Measurements from ENCODE around the gene HPCAL4. TPM values are rescaled to one million over a fixed set of nuclear protein-coding genes. Genes with fewer than 3 reads are reported as not detected.

The HPCAL4 gene
- total RNA-seq, 2 experiments from 2014 or later, result 2.0 TPM

DNA sequence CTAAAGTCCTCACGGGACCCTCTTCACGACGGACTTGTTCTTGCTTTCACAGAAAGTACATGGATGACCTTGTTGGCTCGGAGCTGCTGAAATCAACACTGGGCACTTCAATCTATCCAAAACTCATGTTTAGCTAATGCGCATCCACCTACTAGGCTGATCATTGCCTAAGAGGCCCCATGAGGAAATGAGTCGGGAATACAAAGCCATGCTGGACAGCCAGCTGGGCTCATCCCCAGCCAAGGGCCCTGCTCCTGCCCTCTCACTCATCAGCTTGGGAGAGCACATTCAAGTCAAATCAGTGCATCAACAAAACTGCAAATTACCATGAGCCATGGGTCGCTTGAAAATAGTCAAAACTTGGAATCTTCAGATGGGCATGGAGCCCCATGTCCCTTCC is 36.9 kb downstream of the HPCAL4 start:
- H3K27ac Mint-ChIP-seq, result no peak overlapping the region
- DNase-seq, result no peak
- ChIA-PET CTCF (interaction anchor here (0.6 to 2.6 kb wide), 6 partner anchors 13 to 67 kb away, joined by 3 to 9 read pairs (median 4); no protein-coding TSS in a partner anchor), POLR2A (no interaction called here)
- H3K27me3 Mint-ChIP-seq, result peaks cover 11% of the 10 kb centered on the region
- no peaks in the 10 kb centered on the region for H3K36me3 Mint-ChIP-seq (ENCODE audit: low read depth)
- H3K9me3 Mint-ChIP-seq, result no peaks in the 10 kb centered on the region
- H3K4me3 Mint-ChIP-seq, result no peak overlapping the region
- H3K4me1 Mint-ChIP-seq, result peaks cover 7% of the 10 kb centered on the region

DNA sequence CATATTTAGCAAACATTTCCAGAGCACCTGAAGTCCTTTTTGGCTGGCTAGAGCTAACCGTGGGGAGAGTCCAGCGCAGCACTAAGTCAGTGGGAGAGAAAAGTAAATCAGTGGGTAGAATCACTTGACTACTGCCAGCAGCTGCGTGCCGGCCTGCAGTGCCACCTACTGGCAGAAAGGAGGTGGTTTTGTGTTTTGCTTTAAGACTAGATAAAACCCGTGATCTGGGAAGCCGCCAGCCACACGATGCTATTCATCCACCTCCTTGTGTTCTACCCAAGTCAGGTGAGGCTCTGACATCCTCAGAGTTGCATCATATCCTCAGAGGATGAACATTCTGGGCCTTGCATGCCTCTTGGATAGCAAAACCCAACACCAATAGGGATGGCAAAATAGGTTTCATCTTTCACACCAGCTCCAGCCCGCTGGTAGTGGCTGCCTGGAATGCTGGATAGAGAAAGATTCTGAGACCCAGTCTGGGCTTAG is 37.6 kb downstream of the HPCAL4 start:
- Mint-ChIP-seq H3K27me3 (peaks cover 11% of the 10 kb centered on the region), H3K9me3 (no peaks in the 10 kb centered on the region), H3K4me3 (no peak overlapping the region), H3K4me1 (peaks cover 7% of the 10 kb centered on the region), H3K27ac (no peak overlapping the region), H3K36me3 (ENCODE audit: low read depth) (no peaks in the 10 kb centered on the region)
- peak; percentile 79 for DNase-seq
- ChIA-PET CTCF (interaction anchor here (0.5 to 2.6 kb wide), 8 partner anchors 14 to 486 kb away, joined by 3 to 9 read pairs (median 4); no protein-coding TSS in a partner anchor), POLR2A (no interaction called here)

DNA sequence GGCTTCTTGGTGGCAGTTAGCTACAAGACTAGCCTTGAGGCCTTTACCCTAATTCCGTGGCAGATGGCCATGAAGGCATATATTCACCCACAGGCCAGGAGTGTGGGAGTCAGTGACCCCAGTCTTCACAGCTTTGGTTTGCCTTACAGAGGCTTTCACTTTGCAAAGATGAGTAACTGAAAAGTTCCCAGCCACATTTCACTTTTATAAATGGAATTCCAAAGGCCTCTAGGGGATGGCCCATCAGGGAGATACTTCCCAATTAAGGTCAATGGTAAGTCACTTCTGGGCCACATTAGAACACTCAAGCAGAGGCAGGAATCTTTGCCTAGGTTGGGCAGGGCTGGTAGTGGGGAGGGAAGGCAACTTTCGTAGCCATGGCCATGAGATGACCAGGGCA is 38.7 kb downstream of the HPCAL4 start:
- H3K4me3 Mint-ChIP-seq, result no peak overlapping the region
- ChIA-PET CTCF (interaction anchor here (1.0 to 1.5 kb wide), 2 partner anchors 20 to 44 kb away, joined by 3 to 4 read pairs; no protein-coding TSS in a partner anchor), POLR2A (no interaction called here)
- H3K27ac Mint-ChIP-seq, result no peak overlapping the region
- no peaks in the 10 kb centered on the region for H3K36me3 Mint-ChIP-seq (ENCODE audit: low read depth)
- peaks cover 3% of the 10 kb centered on the region for H3K4me1 Mint-ChIP-seq
- H3K27me3 Mint-ChIP-seq, result peaks cover 11% of the 10 kb centered on the region
- no peak for DNase-seq
- no peaks in the 10 kb centered on the region for H3K9me3 Mint-ChIP-seq

GRCh38 chr1:39652105-39652504 is 39.1 kb downstream of the HPCAL4 start:
- ChIA-PET CTCF (interaction anchor here (1.0 kb wide), 1 partner anchor 43 kb away, joined by 3 read pairs; no protein-coding TSS in a partner anchor), POLR2A (no interaction called here)
- no peaks in the 10 kb centered on the region for H3K9me3 Mint-ChIP-seq
- DNase-seq, result no peak
- peaks cover 3% of the 10 kb centered on the region for H3K4me1 Mint-ChIP-seq
- no peak overlapping the region for H3K27ac Mint-ChIP-seq
- H3K36me3 Mint-ChIP-seq (ENCODE audit: low read depth), result no peaks in the 10 kb centered on the region
- H3K4me3 Mint-ChIP-seq, result no peak overlapping the region
- H3K27me3 Mint-ChIP-seq, result peaks cover 11% of the 10 kb centered on the region

DNA sequence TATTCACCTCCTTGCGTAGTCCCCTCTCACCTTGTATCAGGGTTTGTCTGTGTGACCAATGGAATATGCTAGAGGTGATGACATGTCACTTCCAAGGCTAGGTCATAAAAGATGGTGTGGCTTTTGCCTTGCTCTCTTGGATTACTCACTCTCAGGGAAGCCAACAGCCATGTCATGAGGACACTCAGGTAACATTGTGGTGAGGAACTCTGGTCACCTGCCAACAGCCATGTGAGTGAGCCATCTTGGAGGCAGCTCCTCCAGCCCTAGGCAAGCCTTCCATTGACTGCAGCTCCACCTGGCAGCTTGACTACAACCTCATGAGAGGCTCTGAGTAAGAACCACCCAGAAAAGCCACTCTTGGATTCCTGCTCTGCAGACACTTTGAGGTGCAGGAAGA is 40.8 kb downstream of the HPCAL4 start:
- DNase-seq, result no peak
- ChIA-PET POLR2A (no interaction called here), CTCF (interaction anchor here (0.5 to 4.2 kb wide), 3 partner anchors 9 to 297 kb away, joined by 3 to 25 read pairs (median 3); no protein-coding TSS in a partner anchor)
- H3K36me3 Mint-ChIP-seq (ENCODE audit: low read depth), result no peaks in the 10 kb centered on the region
- H3K27me3 Mint-ChIP-seq, result peaks cover 9% of the 10 kb centered on the region
- no peaks in the 10 kb centered on the region for H3K9me3 Mint-ChIP-seq
- H3K4me1 Mint-ChIP-seq, result peaks cover 3% of the 10 kb centered on the region
- no peak overlapping the region for H3K27ac Mint-ChIP-seq
- H3K4me3 Mint-ChIP-seq, result no peak overlapping the region

- H3K27me3 Mint-ChIP-seq, result peaks cover 9% of the 10 kb centered on the region
- DNase-seq, result no peak
- no peaks in the 10 kb centered on the region for H3K36me3 Mint-ChIP-seq (ENCODE audit: low read depth)
- no peaks in the 10 kb centered on the region for H3K9me3 Mint-ChIP-seq
- peaks cover 3% of the 10 kb centered on the region for H3K4me1 Mint-ChIP-seq
- H3K27ac Mint-ChIP-seq, result no peak overlapping the region
- H3K4me3 Mint-ChIP-seq, result no peak overlapping the region
- ChIA-PET CTCF (interaction anchor here (1.0 to 4.2 kb wide), 3 partner anchors 9 to 30 kb away, joined by 3 to 25 read pairs (median 4); no protein-coding TSS in a partner anchor), POLR2A (no interaction called here)
Measured at GRCh38 chr1:39649636-39650185, 41.5 kb downstream of the HPCAL4 start.

DNA sequence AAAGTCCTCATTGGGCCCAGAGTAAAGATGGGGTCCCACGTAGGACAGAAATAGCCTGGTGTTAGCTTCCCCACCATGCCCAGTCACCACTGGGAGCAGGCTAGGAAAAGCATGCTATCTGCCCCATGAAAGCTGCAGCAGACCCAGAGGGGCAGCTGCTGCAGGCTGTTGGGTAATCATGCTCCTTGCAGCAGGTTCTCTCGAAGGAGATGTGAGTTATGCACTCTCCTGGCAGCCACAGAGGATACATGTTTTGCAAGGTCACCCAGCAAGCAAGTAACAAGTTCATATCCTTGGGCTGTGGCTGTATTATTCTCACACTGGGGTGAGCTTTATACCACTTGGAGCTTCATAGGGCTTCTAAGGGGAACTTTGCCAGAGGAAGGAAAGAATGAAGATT is 42.7 kb downstream of the HPCAL4 start:
- H3K36me3 Mint-ChIP-seq (ENCODE audit: low read depth), result no peaks in the 10 kb centered on the region
- H3K27ac Mint-ChIP-seq, result no peak overlapping the region
- DNase-seq, result no peak
- H3K4me3 Mint-ChIP-seq, result no peak overlapping the region
- POLR2A ChIA-PET, result no interaction called here
- CTCF ChIA-PET, result interaction anchor here (1.2 to 4.2 kb wide), 5 partner anchors 11 to 88 kb away, joined by 4 to 25 read pairs (median 5); no protein-coding TSS in a partner anchor
- no peaks in the 10 kb centered on the region for H3K27me3 Mint-ChIP-seq
- H3K9me3 Mint-ChIP-seq, result no peaks in the 10 kb centered on the region
- H3K4me1 Mint-ChIP-seq, result peaks cover 3% of the 10 kb centered on the region

DNA sequence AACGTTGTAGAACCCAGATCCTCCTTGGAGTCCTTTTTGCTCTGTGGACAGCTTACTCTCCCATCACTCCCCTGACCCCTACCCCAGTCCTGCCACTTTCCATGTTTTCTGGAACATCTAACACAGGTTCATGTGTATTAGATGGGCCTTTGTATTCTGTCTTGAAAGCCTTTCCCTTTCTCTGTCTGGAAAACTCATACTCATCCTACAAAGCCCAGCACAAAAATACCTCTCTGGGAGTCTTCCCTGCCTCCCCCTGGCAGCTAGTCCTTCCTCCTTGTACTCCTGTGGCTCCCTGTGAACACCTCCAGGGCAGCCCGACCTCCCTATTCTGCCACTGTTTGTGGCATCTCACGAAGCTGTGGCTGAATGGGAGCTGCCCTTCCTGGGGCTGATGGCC is 44.0 kb downstream of the HPCAL4 start:
- Mint-ChIP-seq H3K27me3 (peaks cover 3% of the 10 kb centered on the region), H3K27ac (no peak overlapping the region), H3K36me3 (ENCODE audit: low read depth) (no peaks in the 10 kb centered on the region), H3K4me3 (no peak overlapping the region), H3K4me1 (no peaks in the 10 kb centered on the region), H3K9me3 (no peaks in the 10 kb centered on the region)
- POLR2A ChIA-PET, result no interaction called here
- no peak for DNase-seq
- CTCF ChIA-PET, result interaction anchor here (0.9 to 4.2 kb wide), 6 partner anchors 12 to 62 kb away, joined by 3 to 25 read pairs (median 4); no protein-coding TSS in a partner anchor

DNA sequence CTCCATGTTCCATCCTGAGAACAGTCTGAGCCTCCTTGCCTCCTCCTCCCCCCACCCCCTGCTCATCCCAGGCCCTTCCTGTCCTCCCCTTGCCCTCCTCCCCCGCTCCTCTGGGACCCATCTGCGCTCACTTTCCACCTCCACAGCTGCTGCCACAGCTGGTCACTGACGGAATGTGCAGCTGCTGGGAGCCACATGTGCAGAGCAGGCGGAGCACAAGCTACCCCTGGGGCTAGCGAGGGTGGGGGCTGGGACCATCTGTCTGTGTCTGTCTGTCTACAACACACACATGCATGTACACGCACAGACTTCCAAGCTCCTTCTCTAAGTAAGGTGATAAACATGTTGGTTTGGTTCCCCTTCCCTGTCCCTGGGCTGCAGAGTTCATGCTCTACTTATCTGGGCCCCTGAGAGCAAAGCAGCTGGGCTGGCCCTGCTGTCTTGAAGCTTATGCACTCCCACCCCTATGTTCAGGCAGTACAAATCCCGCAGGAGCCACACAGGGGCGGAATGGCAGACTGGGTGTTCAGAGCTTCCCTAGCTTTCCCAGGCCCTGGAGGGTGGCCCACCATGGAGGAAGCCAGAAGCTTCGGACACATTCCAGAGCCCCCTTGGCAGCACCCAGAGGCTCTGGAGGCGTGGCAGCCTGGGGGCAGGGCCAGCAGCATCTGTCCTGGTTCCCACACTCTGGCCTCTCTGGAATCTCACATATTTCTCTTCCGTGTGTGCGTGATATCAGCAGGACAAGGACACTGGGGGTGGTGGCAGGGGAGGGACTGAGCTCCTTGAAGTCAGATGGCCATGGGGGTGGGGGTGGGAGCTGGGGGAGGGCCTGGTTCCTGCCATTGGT is 44.8 kb downstream of the HPCAL4 start:
- no peaks in the 10 kb centered on the region for H3K4me1 Mint-ChIP-seq
- CTCF ChIA-PET, result interaction anchor here (0.5 to 4.2 kb wide), 7 partner anchors 12 to 279 kb away, joined by 3 to 25 read pairs (median 3); no protein-coding TSS in a partner anchor
- H3K36me3 Mint-ChIP-seq (ENCODE audit: low read depth), result no peaks in the 10 kb centered on the region
- no peaks in the 10 kb centered on the region for H3K9me3 Mint-ChIP-seq
- DNase-seq, result no peak
- peaks cover 3% of the 10 kb centered on the region for H3K27me3 Mint-ChIP-seq
- POLR2A ChIA-PET, result no interaction called here
- no peak overlapping the region for H3K4me3 Mint-ChIP-seq
- no peak overlapping the region for H3K27ac Mint-ChIP-seq

DNA sequence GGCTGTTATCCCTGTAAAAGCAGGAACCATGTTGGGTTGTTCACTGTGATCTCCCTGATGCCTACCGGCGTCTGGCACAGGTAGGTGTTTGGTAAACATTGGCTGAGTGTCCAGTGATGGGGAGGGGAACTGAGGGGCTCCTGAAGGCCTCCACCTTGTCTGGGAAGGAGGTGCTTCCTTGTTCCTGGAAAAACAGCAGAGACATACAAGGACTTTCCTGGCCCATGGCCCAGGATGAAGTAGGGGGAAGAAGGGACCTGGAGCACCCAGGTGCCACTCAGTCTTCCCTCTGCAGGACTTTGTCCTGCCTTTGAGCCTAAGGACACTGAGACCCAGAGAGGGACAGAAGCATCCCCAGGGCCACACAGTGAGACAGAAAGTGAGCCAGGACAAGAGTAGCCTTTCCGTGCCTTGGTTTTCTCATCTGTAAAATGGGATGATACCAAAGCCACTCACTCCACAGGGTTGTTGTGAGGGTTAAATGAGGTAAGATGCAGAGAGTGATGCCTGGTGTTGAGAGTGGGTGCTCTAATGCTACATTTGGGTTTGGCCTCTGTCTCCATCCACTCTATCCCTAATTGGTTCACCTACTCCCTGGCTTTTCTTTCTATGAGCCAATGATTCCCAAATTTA is 45.7 kb downstream of the HPCAL4 start:
- ChIA-PET CTCF (interaction anchor here (1.5 kb wide), 1 partner anchor 20 kb away, joined by 4 read pairs; no protein-coding TSS in a partner anchor), POLR2A (no interaction called here)
- Mint-ChIP-seq H3K9me3 (no peaks in the 10 kb centered on the region), H3K27ac (no peak overlapping the region), H3K36me3 (ENCODE audit: low read depth) (no peaks in the 10 kb centered on the region), H3K4me1 (no peaks in the 10 kb centered on the region), H3K4me3 (no peak overlapping the region), H3K27me3 (peaks cover 3% of the 10 kb centered on the region)
- no peak for DNase-seq

DNA sequence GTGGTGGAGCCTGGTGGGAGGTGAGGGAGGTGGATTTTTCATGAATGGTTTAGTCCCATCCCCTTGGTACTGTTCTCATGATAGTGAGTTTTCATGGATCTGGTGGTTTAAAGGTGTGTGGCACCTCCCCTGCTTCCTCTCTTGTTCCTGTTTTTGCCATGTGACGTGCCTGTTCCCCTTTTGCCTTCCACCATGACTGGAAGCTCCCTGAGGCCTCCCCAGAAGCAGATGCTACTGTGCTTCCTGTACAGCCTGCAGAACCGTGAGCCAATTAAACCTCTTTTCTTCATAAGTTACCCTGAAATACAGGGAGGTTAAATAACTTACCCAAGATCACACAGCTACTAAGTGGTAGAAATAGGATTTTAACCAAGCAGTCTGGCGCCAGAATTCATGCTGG is 47.5 kb downstream of the HPCAL4 start:
- Mint-ChIP-seq H3K9me3 (no peaks in the 10 kb centered on the region), H3K4me1 (peaks cover 6% of the 10 kb centered on the region), H3K36me3 (ENCODE audit: low read depth) (no peaks in the 10 kb centered on the region), H3K4me3 (no peak overlapping the region), H3K27ac (no peak overlapping the region), H3K27me3 (peaks cover 7% of the 10 kb centered on the region)
- no peak for DNase-seq
- ChIA-PET POLR2A (no interaction called here), CTCF (interaction anchor here (1.0 kb wide), 1 partner anchor 12 kb away, joined by 4 read pairs; no protein-coding TSS in a partner anchor)

- CTCF ChIA-PET, result interaction anchor here (1.7 to 2.0 kb wide), 2 partner anchors 15 to 39 kb away, joined by 4 to 6 read pairs; no protein-coding TSS in a partner anchor
- H3K27me3 Mint-ChIP-seq, result peaks cover 16% of the 10 kb centered on the region
- H3K27ac Mint-ChIP-seq, result no peak overlapping the region
- POLR2A ChIA-PET, result no interaction called here
- H3K4me3 Mint-ChIP-seq, result no peak overlapping the region
- H3K36me3 Mint-ChIP-seq (ENCODE audit: low read depth), result no peaks in the 10 kb centered on the region
- H3K9me3 Mint-ChIP-seq, result no peaks in the 10 kb centered on the region
- DNase-seq, result no peak
- peaks cover 6% of the 10 kb centered on the region for H3K4me1 Mint-ChIP-seq
Measured at GRCh38 chr1:39642796-39643195, 48.4 kb downstream of the HPCAL4 start.

Measured in activated CD4-positive, alpha-beta T cell treated with anti-CD3 and anti-CD28 coated beads, Interleukin-2, amount 10 ng/mL, durations not matched to agents 7 days and 5 days (primary cell).